HUES6 (cell line): Measurements from ENCODE around the gene CXCR6.

ENCODE experiments used
- H3K27ac ChIP-seq: 2 replicates; pipeline ENCODE4 v1.7.0; 2013; ENCODE audit warnings: low read depth, mild to moderate bottlenecking, low read length, inconsistent platforms
- H3K27me3 ChIP-seq: 2 replicates; pipeline ENCODE4 v1.6.1; 2013; ENCODE audit warnings: low read length; ENCODE audit not compliant: control insufficient read depth, insufficient read depth
- H3K36me3 ChIP-seq: 2 replicates; pipeline ENCODE4 v1.6.1; 2013; ENCODE audit warnings: low read length; ENCODE audit not compliant: control insufficient read depth, insufficient read depth
- H3K4me1 ChIP-seq: 2 replicates; pipeline ENCODE4 v1.6.1; 2013; ENCODE audit warnings: low read length; ENCODE audit not compliant: control insufficient read depth, insufficient read depth
- H3K4me3 ChIP-seq: 2 replicates; pipeline ENCODE4 v1.5.1; 2013; ENCODE audit warnings: low read depth, low read length
- H3K9ac ChIP-seq: one replicate; pipeline ENCODE4 v1.6.1; 2013; ENCODE audit warnings: mild to moderate bottlenecking, low read length
- H3K9me3 ChIP-seq: 2 replicates; pipeline ENCODE4 v1.6.1; 2013; ENCODE audit warnings: low read depth, low read length; ENCODE audit not compliant: control insufficient read depth, insufficient read depth

The CXCR6 gene

GRCh38 chr3:45910892-45911291, 32.4 kb upstream of the CXCR6 start:
- no peak overlapping the region for H3K27ac ChIP-seq
- peaks cover 17% of the 10 kb centered on the region for H3K27me3 ChIP-seq
- no peak overlapping the region for H3K4me3 ChIP-seq
- H3K36me3 ChIP-seq: no peaks in the 10 kb centered on the region
- no peaks in the 10 kb centered on the region for H3K9me3 ChIP-seq
- peaks cover 7% of the 10 kb centered on the region; the same call in 1 of the 2 replicates for H3K4me1 ChIP-seq
- H3K9ac ChIP-seq: no peak overlapping the region

DNA sequence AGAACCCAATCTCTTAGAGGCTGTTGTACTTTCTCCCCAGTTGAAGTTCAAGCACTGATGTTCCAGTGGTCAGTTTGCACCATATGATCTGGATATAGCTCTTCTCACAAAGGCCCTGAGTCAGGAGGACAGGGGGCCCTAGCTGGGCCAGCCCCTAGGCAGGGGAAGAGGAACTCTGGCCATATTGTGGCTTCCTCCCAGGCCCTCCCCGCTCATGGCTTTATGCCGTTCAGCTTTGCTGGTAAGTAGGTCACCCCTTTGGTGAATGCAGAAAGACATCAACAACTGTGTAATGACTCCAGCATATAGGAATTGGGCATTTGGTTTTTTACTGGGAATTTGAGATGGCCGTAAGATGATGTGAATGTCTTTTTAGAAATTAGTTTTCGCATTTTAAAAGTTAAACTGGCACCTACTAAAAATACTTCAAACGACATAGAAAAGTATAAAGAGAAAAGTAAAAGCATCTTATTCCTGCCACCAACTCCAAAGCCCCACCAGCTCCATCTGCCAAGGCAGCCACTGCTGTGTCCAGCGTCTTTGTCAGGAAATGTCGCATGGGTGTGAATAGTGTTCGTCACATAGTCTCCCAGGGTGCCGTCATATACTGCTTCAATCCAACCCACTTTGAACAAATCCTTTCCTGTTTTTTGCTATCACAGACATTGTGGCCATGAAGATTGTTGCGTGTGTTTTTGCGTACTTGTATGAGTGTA, 31.6 kb upstream of the CXCR6 start:
- Histone ChIP-seq H3K4me1 (peaks cover 11% of the 10 kb centered on the region; the same call in 1 of the 2 replicates), H3K27ac (no peak overlapping the region), H3K9me3 (no peaks in the 10 kb centered on the region), H3K27me3 (peaks cover 22% of the 10 kb centered on the region), H3K36me3 (no peaks in the 10 kb centered on the region), H3K4me3 (no peak overlapping the region), H3K9ac (no peak overlapping the region)

DNA sequence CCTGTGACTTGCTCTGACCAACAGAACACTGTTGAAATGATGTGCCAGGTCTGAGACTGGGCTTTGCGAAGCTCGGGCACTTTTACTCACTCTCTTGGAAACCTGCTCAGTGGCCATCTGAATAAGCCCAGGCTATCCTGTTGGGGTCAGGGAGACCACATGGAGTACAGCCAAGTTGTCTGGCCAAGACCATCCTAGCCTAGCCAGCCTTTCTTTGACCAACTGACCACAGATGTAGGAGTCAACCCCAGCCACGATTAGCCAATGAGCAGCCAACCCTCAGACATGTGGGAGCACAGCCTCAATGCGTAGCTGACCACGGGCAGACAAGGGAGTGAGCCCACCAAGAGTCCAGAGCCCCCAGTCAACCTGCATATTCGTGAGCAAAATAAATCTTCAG, 30.8 kb upstream of the CXCR6 start:
- no peak overlapping the region for H3K27ac ChIP-seq

GRCh38 chr3:45914362-45915058, 28.8 kb upstream of the CXCR6 start:
- peaks cover 22% of the 10 kb centered on the region for H3K27me3 ChIP-seq
- no peaks in the 10 kb centered on the region for H3K9me3 ChIP-seq
- H3K4me1 ChIP-seq: peaks cover 11% of the 10 kb centered on the region; the same call in 1 of the 2 replicates
- no peak overlapping the region for H3K4me3 ChIP-seq
- H3K36me3 ChIP-seq: peaks cover 3% of the 10 kb centered on the region; the same call in 1 of the 2 replicates
- no peak overlapping the region for H3K27ac ChIP-seq
- no peak overlapping the region for H3K9ac ChIP-seq

More for the DNA sequence above, 30.8 kb upstream of the CXCR6 start:
- H3K36me3 ChIP-seq: no peaks in the 10 kb centered on the region
- peaks cover 11% of the 10 kb centered on the region; the same call in 1 of the 2 replicates for H3K4me1 ChIP-seq
- no peak overlapping the region for H3K9ac ChIP-seq
- H3K9me3 ChIP-seq: no peaks in the 10 kb centered on the region
- peaks cover 22% of the 10 kb centered on the region for H3K27me3 ChIP-seq
- no peak overlapping the region for H3K4me3 ChIP-seq

DNA sequence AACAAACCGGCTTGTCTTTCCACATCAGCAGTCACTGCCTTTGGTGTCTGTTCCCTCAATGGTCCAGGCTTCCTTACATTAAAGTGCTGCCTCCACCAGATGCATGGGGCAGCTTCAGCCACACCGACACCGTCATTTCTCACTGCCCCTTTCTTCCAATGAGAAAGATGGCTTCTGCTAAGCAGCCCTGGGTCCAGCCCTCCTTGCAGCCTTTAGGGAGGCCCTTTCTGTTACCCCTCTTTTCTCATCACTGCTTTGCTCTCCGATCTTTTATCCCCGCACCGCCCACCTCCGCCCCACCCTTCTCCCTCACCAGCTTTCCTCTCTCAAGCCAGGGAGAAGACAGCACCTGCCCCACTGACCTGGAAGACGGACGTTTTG, 28.2 kb upstream of the CXCR6 start:
- no peak overlapping the region for H3K4me3 ChIP-seq
- H3K9me3 ChIP-seq: no peaks in the 10 kb centered on the region
- H3K27me3 ChIP-seq: peaks cover 22% of the 10 kb centered on the region
- peaks cover 3% of the 10 kb centered on the region; the same call in 1 of the 2 replicates for H3K36me3 ChIP-seq
- no peak overlapping the region for H3K27ac ChIP-seq
- peaks cover 11% of the 10 kb centered on the region; the same call in 1 of the 2 replicates for H3K4me1 ChIP-seq
- H3K9ac ChIP-seq: no peak overlapping the region

DNA sequence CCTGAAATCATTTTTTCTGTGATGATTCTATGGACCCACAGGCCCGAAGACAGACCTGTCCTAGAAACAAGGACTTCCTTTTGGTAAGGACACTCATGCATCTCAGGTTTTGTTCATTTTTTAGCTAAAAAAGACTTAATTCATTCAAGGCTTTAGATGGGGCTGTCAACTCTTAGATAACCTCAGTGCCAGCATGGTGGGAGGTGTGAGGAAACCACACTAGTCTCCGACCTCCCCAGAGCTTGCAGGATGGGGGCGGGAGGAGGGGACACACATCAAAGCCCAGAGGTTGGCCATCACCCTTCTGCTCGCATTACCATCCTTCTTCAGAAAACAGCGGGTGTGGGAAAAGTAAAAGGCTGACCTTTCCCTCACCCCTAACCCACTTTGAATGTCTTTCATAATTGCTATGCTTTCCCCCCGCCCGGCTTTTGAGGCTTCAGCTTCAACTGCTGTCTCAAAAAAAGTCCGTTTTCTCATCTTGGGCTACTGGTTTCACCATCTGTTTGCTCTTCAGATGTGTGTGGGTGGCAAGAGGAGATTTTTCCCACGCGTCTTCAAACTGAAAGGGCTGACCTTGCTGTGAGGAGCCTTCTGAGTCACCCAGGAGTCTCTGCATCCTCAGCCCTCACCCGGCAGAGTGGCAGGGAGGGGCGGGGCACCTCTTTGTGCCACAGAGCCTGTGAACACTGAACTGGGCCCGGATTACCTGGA, 27.6 kb upstream of the CXCR6 start:
- no peak overlapping the region for H3K27ac ChIP-seq
- H3K9ac ChIP-seq: no peak overlapping the region
- no peaks in the 10 kb centered on the region for H3K9me3 ChIP-seq
- peaks cover 11% of the 10 kb centered on the region; the same call in 1 of the 2 replicates for H3K4me1 ChIP-seq
- peaks cover 22% of the 10 kb centered on the region for H3K27me3 ChIP-seq
- H3K36me3 ChIP-seq: peaks cover 5% of the 10 kb centered on the region
- no peak overlapping the region for H3K4me3 ChIP-seq

GRCh38 chr3:45917146-45917898, 25.9 kb upstream of the CXCR6 start:
- Histone ChIP-seq H3K9ac (no peak overlapping the region), H3K4me1 (peaks cover 11% of the 10 kb centered on the region; the same call in 1 of the 2 replicates), H3K27me3 (peaks cover 22% of the 10 kb centered on the region), H3K27ac (no peak overlapping the region), H3K9me3 (no peaks in the 10 kb centered on the region), H3K4me3 (no peak overlapping the region), H3K36me3 (peaks cover 21% of the 10 kb centered on the region)

- Histone ChIP-seq H3K4me1 (no peaks in the 10 kb centered on the region), H3K27ac (no peak overlapping the region), H3K27me3 (no peaks in the 10 kb centered on the region), H3K9ac (no peak overlapping the region), H3K4me3 (no peak overlapping the region), H3K36me3 (peaks cover 44% of the 10 kb centered on the region), H3K9me3 (no peaks in the 10 kb centered on the region)
Measured at GRCh38 chr3:45921158-45922038, 21.9 kb upstream of the CXCR6 start.

DNA sequence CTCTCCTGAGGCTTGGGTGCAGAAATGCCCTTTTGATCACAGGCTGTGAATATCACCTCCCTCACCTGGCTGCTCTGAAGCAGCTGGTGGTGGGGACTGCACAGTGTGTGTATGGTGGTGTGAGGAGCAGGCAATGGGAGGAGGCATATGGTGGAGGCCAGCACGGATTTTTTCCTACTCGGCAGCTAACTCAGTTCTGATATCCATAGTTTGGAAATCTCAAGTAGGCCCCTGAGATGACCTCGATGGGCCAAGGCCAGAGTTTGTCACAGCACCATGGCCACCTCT, 21.3 kb upstream of the CXCR6 start:
- no peak overlapping the region for H3K9ac ChIP-seq
- peaks cover 44% of the 10 kb centered on the region for H3K36me3 ChIP-seq

GRCh38 chr3:45922950-45923590, 20.2 kb upstream of the CXCR6 start:
- Histone ChIP-seq H3K4me1 (no peaks in the 10 kb centered on the region), H3K27ac (no peak overlapping the region), H3K36me3 (peaks cover 55% of the 10 kb centered on the region), H3K9me3 (no peaks in the 10 kb centered on the region), H3K9ac (no peak overlapping the region), H3K4me3 (no peak overlapping the region), H3K27me3 (no peaks in the 10 kb centered on the region)

More for the DNA sequence above, 21.3 kb upstream of the CXCR6 start:
- Histone ChIP-seq H3K4me1 (no peaks in the 10 kb centered on the region), H3K9me3 (no peaks in the 10 kb centered on the region), H3K27ac (no peak overlapping the region), H3K4me3 (no peak overlapping the region), H3K27me3 (no peaks in the 10 kb centered on the region)
